GM12892 (cell line): ENCODE measurements around the gene QRFP.

Source experiments
- POLR2AphosphoS5 ChIP-seq: IDR thresholded peaks from 2 replicates; pipeline ENCODE4 v1.6.1; 2011; ENCODE audit warnings: low read depth, low read length, control low read depth
- TAF1 ChIP-seq: IDR thresholded peaks from 2 replicates; pipeline ENCODE4 v1.6.1; 2011; ENCODE audit warnings: low read depth, mild to moderate bottlenecking, control low read depth, low read length, borderline replicate concordance

DNA sequence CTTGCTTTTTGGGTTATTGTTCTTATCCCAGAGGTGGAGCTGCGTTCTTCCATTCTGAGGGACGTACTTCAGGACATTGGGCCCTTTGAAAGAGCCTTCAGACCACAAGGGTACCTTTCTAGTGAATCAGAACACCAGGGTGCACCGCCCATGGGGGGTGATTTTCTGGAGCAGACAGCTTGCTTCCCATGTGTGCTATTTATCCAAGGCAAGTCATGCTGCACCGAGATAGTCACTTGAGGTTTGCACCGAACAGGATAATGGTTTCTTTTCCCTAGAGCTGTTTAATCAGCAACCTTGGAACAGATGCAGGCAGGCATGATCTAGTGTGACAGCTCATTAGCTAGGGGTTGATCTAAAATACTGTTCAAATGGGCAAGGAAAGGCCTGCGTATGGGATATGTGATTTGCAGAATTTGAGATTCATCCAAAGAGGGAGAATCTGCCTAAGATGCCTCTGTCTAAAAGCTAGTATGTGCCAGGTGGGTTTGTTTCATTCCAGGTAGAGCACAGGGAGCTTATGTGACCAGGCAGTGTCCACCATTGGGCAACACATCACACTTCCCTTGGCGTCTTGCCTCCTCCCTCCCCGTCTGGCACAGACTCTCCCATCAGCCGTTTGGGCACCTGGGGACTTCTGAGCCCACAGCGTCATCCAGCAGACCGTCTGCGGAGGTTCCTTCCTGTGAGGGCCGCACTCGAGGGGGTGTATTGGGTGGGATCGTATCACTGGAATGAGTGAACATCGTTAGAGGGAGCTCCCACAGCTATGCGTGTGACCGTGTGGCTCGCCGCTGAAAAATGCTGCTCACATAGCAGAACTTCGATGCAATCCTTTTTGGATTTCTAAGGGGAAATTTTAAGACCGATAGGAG is 38.5 kb downstream of the QRFP start:
- TF ChIP-seq TAF1: no peak
- TF ChIP-seq POLR2AphosphoS5: no peak
